Measurements from ENCODE around the gene BRPF1.

- TF ChIP-seq, protein P1, sequence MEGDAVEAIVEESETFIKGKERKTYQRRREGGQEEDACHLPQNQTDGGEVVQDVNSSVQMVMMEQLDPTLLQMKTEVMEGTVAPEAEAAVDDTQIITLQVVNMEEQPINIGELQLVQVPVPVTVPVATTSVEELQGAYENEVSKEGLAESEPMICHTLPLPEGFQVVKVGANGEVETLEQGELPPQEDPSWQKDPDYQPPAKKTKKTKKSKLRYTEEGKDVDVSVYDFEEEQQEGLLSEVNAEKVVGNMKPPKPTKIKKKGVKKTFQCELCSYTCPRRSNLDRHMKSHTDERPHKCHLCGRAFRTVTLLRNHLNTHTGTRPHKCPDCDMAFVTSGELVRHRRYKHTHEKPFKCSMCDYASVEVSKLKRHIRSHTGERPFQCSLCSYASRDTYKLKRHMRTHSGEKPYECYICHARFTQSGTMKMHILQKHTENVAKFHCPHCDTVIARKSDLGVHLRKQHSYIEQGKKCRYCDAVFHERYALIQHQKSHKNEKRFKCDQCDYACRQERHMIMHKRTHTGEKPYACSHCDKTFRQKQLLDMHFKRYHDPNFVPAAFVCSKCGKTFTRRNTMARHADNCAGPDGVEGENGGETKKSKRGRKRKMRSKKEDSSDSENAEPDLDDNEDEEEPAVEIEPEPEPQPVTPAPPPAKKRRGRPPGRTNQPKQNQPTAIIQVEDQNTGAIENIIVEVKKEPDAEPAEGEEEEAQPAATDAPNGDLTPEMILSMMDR (IDR thresholded peaks at IDR 0.05; ENCODE audit: insufficient read depth, low read length, poor library complexity, severe bottlenecking), result no peak
- TF ChIP-seq EZH2phosphoT487 (conservative IDR thresholded peaks at IDR 0.05; ENCODE audit: low read length), result no peak
Observed at GRCh38 chr3:9682096-9682495, 49.4 kb upstream of the BRPF1 start.
